ENCODE results near the gene HIBCH. TPM values are rescaled to one million over a fixed set of nuclear protein-coding genes. Genes with fewer than 3 reads are reported as not detected.
"Not testable (repeated sequence)": the region's sequence is repeated elsewhere in the genome, so short reads cannot be mapped to it uniquely, and the experiment has no call there.

HIBCH gene
- total RNA-seq, 3 donors from 2014 or later (not counting 1 experiment from before 2014, with no cell fraction given) = 19.3 to 31.4 (median 21.6) TPM

DNA sequence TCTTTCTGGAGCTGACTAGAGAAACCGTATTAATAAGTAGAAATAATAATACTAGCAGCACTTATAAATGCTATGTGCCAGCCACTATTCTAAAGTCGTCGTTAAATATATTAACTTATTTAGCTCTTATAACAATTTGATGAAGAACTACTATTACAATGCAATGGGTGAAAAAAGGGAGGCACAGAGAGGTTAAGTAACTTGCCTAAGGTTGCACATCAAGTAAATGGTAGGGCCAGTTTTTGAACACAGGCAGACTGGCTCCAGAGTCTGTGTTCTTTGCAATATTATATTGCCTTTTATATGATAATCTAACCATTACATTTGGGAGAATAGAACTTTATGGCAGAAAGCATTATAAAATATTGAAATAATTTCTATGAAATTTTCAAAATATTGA is 41.3 kb upstream of the HIBCH start:
- intact Hi-C loops (cut with micrococcal nuclease) = loop anchor here (2.0 kb wide), 1 partner anchor 16 kb away; no protein-coding TSS in a partner anchor
- H3K9me3 ChIP-seq (ENCODE audit: control insufficient read depth, insufficient read depth, low read length) = no peaks in the 10 kb centered on the region
- peaks cover 6% of the 10 kb centered on the region for H3K4me1 ChIP-seq (ENCODE audit: control insufficient read depth, insufficient read depth, low read length)
- H3K9me3 Mint-ChIP-seq = no peaks in the 10 kb centered on the region
- DNase-seq (no peak), ATAC-seq (no peak)
- no CpG with 5 or more reads among the region's 3 CpGs for WGBS (ENCODE audit: insufficient coverage)
- H3K4me3 ChIP-seq (ENCODE audit: low read length) = no peak overlapping the region
- H3K27ac Mint-ChIP-seq = peak overlapping the region; percentile 95 to 99
- peak overlapping the region; percentile 98 for H3K4me3 Mint-ChIP-seq
- H3K27ac ChIP-seq (ENCODE audit: low read length) = no peak overlapping the region
- no peaks in the 10 kb centered on the region for H3K27me3 ChIP-seq (ENCODE audit: control insufficient read depth, insufficient read depth, low read length)
- H3K4me1 Mint-ChIP-seq = peaks cover 24 to 28% of the 10 kb centered on the region in 2 donors
- TF ChIP-seq, protein P1, sequence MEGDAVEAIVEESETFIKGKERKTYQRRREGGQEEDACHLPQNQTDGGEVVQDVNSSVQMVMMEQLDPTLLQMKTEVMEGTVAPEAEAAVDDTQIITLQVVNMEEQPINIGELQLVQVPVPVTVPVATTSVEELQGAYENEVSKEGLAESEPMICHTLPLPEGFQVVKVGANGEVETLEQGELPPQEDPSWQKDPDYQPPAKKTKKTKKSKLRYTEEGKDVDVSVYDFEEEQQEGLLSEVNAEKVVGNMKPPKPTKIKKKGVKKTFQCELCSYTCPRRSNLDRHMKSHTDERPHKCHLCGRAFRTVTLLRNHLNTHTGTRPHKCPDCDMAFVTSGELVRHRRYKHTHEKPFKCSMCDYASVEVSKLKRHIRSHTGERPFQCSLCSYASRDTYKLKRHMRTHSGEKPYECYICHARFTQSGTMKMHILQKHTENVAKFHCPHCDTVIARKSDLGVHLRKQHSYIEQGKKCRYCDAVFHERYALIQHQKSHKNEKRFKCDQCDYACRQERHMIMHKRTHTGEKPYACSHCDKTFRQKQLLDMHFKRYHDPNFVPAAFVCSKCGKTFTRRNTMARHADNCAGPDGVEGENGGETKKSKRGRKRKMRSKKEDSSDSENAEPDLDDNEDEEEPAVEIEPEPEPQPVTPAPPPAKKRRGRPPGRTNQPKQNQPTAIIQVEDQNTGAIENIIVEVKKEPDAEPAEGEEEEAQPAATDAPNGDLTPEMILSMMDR (IDR thresholded peaks at IDR 0.05) = no peak
- no peaks in the 10 kb centered on the region for H3K36me3 Mint-ChIP-seq
- H3K36me3 ChIP-seq (ENCODE audit: control insufficient read depth, insufficient read depth, low read length) = no peaks in the 10 kb centered on the region
- no peaks in the 10 kb centered on the region for H3K27me3 Mint-ChIP-seq (ENCODE audit: low read depth in 2 of 2)

DNA sequence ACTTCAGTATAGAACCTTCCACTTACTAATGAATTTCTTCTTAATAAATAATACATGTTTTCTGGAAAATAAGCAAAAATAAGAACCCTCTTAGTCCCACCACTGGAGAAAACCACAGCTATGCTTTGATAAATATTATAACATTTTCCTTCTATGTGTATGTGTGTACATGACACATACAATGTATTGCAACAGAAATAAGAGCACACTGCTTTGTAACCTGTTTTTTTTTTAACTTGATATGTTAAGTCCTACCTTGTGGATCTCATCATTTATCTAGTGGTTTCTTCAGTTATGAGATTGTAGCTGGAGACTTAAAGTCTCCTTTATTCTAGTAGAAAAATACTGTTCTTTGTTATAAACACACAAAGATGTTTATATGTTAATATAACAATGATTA is 40.9 kb upstream of the HIBCH start:
- intact Hi-C loops (cut with micrococcal nuclease) = loop anchor here (2.0 kb wide), 1 partner anchor 16 kb away; no protein-coding TSS in a partner anchor
- no peaks in the 10 kb centered on the region for H3K36me3 ChIP-seq (ENCODE audit: control insufficient read depth, insufficient read depth, low read length)

DNA sequence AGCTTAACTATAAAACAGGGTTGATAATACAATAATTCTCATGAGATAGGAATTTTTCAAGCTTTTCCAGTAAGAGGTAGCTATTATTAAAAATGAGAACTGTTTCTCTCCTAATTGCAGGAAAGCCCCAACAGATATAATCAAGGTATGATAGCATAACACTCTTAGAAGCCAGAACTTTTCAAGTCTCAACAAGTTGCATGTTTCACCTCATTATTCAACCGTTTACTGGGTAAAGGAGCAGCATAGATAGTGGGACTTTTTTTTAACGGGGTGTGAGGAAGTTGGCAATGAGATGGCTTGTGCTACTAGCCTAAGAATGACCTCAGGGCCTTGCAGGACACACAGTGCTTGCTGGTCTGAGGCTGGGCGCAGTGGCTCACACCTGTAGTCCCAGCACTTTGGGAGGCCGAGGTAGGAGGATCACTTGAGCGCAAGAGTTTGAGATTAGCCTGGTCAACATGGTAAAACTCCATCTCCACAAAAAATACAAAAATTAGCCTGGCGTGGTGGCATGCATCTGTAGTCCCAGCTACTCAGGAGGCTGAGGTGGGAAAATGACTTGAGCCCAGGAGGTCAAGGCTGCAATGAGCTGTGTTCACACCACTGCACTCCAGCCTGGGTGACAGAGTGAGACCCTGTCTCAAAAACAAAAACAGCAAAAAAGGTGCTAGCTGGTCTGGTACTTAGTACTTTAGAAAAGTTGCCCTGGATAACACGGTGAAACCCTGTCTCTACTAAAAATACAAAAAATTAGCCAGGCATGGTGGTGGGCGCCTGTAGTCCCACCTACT is 39.2 kb upstream of the HIBCH start:
- H3K4me1 ChIP-seq (ENCODE audit: control insufficient read depth, insufficient read depth, low read length); H3K27ac ChIP-seq (ENCODE audit: low read length); DNase-seq; H3K27me3 ChIP-seq (ENCODE audit: control insufficient read depth, insufficient read depth, low read length); H3K36me3 Mint-ChIP-seq; H3K9me3 Mint-ChIP-seq; intact Hi-C loops (cut with micrococcal nuclease); H3K27me3 Mint-ChIP-seq (ENCODE audit: low read depth in 2 of 2); H3K9me3 ChIP-seq (ENCODE audit: control insufficient read depth, insufficient read depth, low read length); H3K36me3 ChIP-seq (ENCODE audit: control insufficient read depth, insufficient read depth, low read length); ATAC-seq; H3K4me3 ChIP-seq (ENCODE audit: low read length): not testable (repeated sequence)
- peak overlapping the region; percentile 95 to 99 for H3K27ac Mint-ChIP-seq
- peaks cover 28 to 32% of the 10 kb centered on the region in 2 donors for H3K4me1 Mint-ChIP-seq
- 90% methylated on average over 8 of the region's 8 CpGs for WGBS (ENCODE audit: insufficient coverage)
- H3K4me3 Mint-ChIP-seq = peak overlapping the region; percentile 98

More for the DNA sequence above, 40.9 kb upstream of the HIBCH start:
- Mint-ChIP-seq H3K36me3 (no peaks in the 10 kb centered on the region), H3K9me3 (no peaks in the 10 kb centered on the region), H3K27me3 (ENCODE audit: low read depth in 2 of 2) (no peaks in the 10 kb centered on the region), H3K4me1 (peaks cover 24 to 28% of the 10 kb centered on the region in 2 donors), H3K27ac (peak overlapping the region; percentile 95 to 99), H3K4me3 (peak overlapping the region; percentile 98)
- Histone ChIP-seq H3K9me3 (ENCODE audit: control insufficient read depth, insufficient read depth, low read length) (no peaks in the 10 kb centered on the region), H3K27me3 (ENCODE audit: control insufficient read depth, insufficient read depth, low read length) (no peaks in the 10 kb centered on the region), H3K4me1 (ENCODE audit: control insufficient read depth, insufficient read depth, low read length) (peaks cover 6% of the 10 kb centered on the region), H3K4me3 (ENCODE audit: low read length) (peak overlapping the region; percentile 42), H3K27ac (ENCODE audit: low read length) (peak overlapping the region; percentile 65)
- TF ChIP-seq, protein P1 (IDR thresholded peaks at IDR 0.05) = no peak
- DNase-seq = no peak
- ATAC-seq = no peak

DNA sequence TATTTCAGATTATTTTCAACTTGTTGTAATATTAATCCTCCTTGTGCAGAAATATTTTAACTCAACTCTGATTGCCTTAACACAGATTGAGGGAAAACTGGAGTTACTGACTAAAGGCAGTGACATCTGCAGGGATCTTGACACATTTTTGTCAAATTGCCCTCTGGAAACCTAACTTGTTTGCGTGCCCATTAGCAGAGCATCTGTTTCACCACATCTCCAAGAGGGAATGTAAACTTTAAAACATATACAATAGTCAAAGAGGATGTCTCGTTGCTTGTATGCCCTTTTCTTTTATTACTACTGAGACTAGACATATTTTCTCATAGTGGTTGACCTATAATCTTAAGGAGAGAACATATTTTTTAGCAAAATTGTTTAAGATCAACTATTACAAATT is 38.0 kb upstream of the HIBCH start:
- DNase-seq = no peak
- Mint-ChIP-seq H3K27ac (no peak overlapping the region), H3K9me3 (no peaks in the 10 kb centered on the region), H3K4me3 (no peak overlapping the region), H3K27me3 (ENCODE audit: low read depth in 2 of 2) (no peaks in the 10 kb centered on the region), H3K4me1 (peaks cover 40 to 42% of the 10 kb centered on the region in 2 donors), H3K36me3 (no peaks in the 10 kb centered on the region)
- H3K27me3 ChIP-seq (ENCODE audit: control insufficient read depth, insufficient read depth, low read length) = no peaks in the 10 kb centered on the region
- H3K9me3 ChIP-seq (ENCODE audit: control insufficient read depth, insufficient read depth, low read length) = no peaks in the 10 kb centered on the region
- peaks cover 11% of the 10 kb centered on the region for H3K4me1 ChIP-seq (ENCODE audit: control insufficient read depth, insufficient read depth, low read length)
- no peak for ATAC-seq
- WGBS (ENCODE audit: insufficient coverage) = 100% methylated on average over 1 of the region's 2 CpGs
- intact Hi-C loops (cut with micrococcal nuclease) = no loop called here
- TF ChIP-seq, protein P1 (IDR thresholded peaks at IDR 0.05) = no peak
- H3K27ac ChIP-seq (ENCODE audit: low read length) = no peak overlapping the region
- no peak overlapping the region for H3K4me3 ChIP-seq (ENCODE audit: low read length)
- no peaks in the 10 kb centered on the region for H3K36me3 ChIP-seq (ENCODE audit: control insufficient read depth, insufficient read depth, low read length)
